ENCODE measurements around the gene VPS16.

Gene VPS16

DNA sequence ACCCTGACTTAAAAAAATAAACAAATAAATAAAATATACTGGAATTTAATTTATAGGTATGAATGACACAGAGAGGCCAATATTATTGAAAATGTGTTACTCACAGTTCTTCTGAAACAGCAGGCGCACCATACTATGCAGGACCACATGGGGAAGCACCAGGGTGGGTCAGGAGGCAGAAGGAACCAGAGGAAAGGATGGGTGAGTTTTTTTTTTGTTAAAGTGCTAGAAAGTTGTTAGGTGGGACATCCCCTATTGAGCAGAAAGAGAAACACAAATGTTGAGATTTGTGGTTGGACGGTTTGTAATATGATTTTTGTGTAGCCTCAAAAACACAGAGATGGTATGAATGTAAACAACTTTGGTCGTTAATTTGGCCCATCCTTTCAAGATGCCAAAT lies 58.7 kb downstream of the VPS16 start:
- DNase-seq (ENCODE audit: low read depth in 2 of 2), result no peak

DNA sequence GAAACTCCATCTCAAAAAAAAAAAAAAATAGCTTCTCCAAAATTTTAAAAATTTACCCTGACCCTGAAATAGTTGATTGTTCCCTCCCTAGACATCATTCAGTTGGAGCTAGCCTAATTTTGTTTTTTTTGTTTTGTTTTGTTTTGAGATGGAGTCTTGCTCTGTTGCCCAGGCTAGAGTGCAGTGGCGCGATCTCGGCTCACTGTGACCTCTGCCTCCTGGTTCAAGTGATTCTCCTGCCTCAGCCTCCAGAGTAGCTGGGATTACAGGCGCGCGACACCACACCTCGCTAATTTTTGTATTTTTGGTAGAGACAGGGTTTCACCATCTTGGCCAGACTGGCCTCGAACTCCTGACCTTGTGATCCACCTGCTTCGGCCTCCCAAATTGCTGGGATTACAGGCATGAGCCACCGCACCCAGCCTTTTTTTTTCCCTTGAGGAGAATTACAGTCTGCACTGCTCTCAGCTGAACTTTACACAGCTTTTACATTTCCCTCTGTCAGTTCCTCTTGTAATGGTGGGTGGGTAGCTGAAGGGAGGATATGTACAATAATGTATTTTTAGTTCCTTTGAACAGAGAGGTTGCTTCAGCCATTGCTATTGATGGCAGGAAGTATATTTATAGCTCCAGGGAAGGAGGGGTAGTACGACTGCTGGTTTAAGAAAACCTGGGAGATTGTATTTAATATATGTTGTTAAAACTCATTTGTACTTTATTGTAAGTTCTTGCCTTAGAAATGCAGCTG lies 60.5 kb downstream of the VPS16 start:
- DNase-seq (ENCODE audit: low read depth in 2 of 2), result no peak

DNA sequence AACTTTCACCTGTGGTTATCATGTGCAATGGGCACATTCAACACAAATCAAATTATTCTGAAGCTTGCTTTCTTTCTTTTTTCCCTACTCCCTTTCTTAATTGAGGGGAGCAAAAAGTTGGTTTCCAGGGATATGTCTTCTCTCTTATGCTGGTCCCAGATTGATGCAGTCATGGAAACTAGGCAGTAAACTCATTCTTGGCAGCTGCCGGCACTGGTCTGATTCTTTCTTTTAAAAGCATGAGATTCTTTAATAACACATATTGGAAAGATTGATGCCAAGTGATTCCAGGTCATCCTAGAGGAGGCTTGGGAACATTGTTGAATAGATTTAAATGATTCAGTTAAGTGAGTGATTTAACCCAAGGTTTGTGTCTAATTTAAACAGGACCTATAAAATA lies 61.7 kb downstream of the VPS16 start:
- no peak for DNase-seq (ENCODE audit: low read depth in 2 of 2)

DNA sequence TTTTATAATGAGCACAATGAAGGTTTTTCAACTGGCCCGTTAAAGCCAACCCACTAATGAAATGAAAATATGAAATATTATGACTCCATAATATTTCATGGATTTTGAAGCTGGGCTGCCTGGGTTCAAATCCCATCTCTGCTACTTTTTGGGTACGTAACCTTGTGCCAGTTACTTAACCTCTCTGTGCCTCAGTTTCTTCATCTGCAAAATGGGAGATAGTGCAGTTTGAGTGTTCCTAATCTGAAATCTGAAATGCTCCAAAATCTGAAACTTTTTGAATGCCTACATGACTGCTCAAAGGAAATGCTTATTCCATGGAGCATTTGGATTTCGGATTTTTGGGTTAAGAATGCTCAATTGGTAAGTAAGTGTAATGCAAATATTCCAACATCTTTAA lies 62.3 kb downstream of the VPS16 start:
- no peak for DNase-seq (ENCODE audit: low read depth in 2 of 2)

DNA sequence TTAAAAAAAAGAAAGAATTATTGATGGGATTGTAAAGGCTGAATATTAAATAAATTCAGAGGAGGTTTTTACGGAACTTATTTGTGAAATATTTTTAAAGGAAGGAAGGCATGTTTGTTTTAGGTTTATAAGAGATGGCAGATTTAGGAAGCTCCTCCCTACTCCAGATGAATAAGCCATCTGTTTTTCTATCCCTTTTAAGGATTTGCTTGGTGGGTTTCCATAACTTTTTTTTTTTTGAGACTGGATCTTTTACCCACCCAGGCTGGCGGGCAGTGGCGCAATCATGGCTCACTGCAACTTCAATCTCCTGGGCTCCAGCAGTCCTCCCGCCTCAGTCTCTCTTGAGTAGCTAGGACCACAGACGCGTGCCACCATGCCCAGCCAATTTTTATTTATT lies 63.1 kb downstream of the VPS16 start:
- no peak for DNase-seq (ENCODE audit: low read depth in 2 of 2)

DNA sequence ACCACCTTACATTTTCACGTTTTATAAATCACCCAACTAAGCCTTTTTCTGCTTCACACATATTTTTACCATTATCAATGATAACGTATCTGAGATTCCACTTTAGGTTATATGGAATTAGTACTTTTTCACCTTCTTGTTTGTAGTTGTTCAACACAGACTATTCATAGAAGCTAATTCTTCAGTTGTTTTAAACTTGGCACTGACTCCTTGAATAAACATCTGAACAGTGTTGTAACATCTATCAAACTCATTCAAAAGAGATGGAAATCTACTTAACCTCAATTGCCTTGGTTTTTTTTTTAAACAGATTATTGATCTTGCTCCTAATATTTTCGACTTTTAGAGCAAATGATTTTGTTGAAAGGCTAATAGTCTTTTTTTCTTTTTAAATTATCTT lies 67.0 kb downstream of the VPS16 start:
- DNase-seq (ENCODE audit: low read depth in 2 of 2), result no peak

DNA sequence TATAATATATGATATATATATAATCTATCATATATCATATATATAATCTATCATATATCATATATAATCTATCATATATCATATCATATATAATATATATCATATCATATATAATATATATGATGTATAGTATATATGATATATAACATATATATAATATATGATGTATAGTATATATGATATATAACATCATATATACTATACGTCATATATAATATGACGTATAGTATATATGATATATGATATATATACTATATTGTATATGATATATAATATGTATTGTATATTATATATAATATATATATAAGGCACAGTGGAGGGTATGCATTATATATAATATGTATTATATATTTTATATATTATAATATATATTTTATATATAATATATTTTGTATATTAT lies 69.4 kb downstream of the VPS16 start:
- DNase-seq (ENCODE audit: low read depth in 2 of 2), result no peak

DNA sequence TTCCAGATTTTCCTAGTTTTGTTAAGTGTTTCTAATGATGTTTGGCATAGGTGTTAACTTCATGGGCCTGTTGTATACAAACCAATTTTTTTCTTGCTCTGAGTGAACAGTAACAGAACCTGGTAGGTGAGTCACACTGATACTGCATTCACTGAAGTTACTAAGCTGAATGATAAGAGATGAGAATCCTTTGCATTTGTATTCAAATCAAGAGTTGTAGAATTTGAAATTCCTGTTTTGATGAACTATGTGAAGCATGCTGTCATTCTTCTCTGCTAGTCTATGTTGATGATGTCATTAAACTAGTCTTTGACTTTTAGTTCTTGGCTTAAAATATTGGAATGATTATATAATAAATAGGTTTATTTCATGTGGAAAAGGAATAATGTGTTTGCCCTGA lies 70.7 kb downstream of the VPS16 start:
- no peak for DNase-seq (ENCODE audit: low read depth in 2 of 2)

DNA sequence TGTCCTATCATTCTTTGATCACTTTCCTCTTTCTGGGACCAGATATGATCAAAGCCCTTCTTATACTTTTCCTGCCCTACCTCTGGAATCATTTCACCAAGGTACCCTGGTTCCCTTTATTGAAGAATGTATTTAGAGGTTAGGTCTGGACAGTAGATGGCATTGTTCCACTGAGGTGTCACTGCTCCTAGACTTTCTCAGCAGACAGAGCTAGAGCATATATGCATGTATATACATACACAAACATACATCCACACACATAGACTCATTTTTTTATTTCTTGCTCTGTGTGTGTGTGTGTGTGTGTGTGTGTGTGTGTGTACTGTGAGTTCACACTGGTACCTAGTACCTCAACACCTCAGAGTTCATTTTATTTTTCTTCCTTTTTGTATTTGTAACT lies 73.6 kb downstream of the VPS16 start:
- DNase-seq (ENCODE audit: low read depth in 2 of 2), result no peak

All from stimulated activated CD8-positive, alpha-beta memory T cell treated with anti-CD3 and anti-CD28 coated beads, Interleukin-15, amount 100 ng/mL, for 4 hours (primary cell).